Transverse colon (tissue), 4 donors: ENCODE measurements around the gene B3GALNT2.

Experiments used
- EP300 ChIP-seq: sonication (generic); formaldehyde crosslinking; IDR thresholded peaks from one replicate; pipeline ENCODE4 v1.6.1; 2017; ENCODE audit warnings: antibody characterized with exemption, low read depth
- POLR2A ChIP-seq: fragments of 450-650 bp; IDR thresholded peaks from one replicate; pipeline ENCODE4 v1.6.1; 2016; ENCODE audit warnings: antibody characterized with exemption, mild to moderate bottlenecking, moderate library complexity
- POLR2AphosphoS5 ChIP-seq, 3 donors: sonication (generic); formaldehyde crosslinking; IDR thresholded peaks; one replicate each; pipeline ENCODE4 v1.6.1; 2016; ENCODE audit warnings: antibody characterized with exemption in 3 of 3
- TF ChIP-seq, protein P1 (sequence below), 5 experiments: fragments of 200-600 bp in 3 of 5; fragments of 450-650 bp in 2 of 5; sonication (generic) in 3 of 5; IDR thresholded peaks; 1 replicate in 2 of 5; 2 replicates in 3 of 5; pipeline ENCODE4 v1.5.1; 2016 to 2017; ENCODE audit warnings: antibody characterized with exemption in 5 of 5, inconsistent platforms in 3 of 5, mild to moderate bottlenecking in 2 of 5, moderate library complexity in 1 of 5

DNA sequence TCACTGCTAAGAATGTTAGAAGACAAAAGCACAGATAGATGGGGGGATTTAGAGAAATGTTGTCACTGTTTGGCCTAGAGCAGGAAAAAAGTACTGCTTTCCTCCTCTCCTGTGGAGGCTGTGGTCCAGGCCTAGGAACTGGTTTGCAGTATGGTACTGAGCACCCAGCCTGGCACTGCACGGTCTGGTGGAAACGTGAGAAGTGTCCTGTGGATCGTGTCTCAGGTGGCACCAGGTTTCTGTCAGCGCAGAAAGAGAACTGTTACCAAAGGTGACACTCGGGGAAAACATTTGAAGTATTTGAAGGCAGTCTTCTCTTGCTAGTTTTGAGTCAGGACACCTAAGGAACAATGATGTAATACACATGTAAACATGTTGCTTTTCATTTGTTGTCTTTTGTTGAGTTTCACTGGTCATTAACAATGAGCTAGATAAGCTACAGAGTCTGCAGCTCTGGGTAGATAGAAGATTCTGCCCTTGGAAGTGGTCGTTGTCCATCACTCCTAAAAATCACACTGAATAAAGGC is 63.0 kb downstream of the B3GALNT2 start:
- TF ChIP-seq, protein P1, sequence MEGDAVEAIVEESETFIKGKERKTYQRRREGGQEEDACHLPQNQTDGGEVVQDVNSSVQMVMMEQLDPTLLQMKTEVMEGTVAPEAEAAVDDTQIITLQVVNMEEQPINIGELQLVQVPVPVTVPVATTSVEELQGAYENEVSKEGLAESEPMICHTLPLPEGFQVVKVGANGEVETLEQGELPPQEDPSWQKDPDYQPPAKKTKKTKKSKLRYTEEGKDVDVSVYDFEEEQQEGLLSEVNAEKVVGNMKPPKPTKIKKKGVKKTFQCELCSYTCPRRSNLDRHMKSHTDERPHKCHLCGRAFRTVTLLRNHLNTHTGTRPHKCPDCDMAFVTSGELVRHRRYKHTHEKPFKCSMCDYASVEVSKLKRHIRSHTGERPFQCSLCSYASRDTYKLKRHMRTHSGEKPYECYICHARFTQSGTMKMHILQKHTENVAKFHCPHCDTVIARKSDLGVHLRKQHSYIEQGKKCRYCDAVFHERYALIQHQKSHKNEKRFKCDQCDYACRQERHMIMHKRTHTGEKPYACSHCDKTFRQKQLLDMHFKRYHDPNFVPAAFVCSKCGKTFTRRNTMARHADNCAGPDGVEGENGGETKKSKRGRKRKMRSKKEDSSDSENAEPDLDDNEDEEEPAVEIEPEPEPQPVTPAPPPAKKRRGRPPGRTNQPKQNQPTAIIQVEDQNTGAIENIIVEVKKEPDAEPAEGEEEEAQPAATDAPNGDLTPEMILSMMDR (IDR thresholded peaks at IDR 0.05), result no peak
- TF ChIP-seq POLR2A (no peak), EP300 (no peak), POLR2AphosphoS5 (IDR thresholded peaks at IDR 0.05) (no peak)
